DOHH2 (cell line): ENCODE data around the gene ZNF335.
"Not testable (repeated sequence)": the region's sequence is repeated elsewhere in the genome, so short reads cannot be mapped to it uniquely, and the experiment has no call there.

Experiments
- EZH2phosphoT487 ChIP-seq: fragments of 200-600 bp; sonication (generic); IDR thresholded peaks from 2 replicates; pipeline ENCODE4 v1.6.1; 2017; ENCODE audit warnings: borderline replicate concordance, mild to moderate bottlenecking, antibody characterized with exemption, low read length, moderate library complexity, mixed read lengths
- TF ChIP-seq, protein P1 (sequence below): fragments of 200-600 bp; sonication (generic); IDR thresholded peaks from one replicate; pipeline ENCODE4 v1.5.1; 2014; ENCODE audit warnings: antibody characterized with exemption, mild to moderate bottlenecking, low read depth, low read length; ENCODE audit not compliant: poor library complexity, severe bottlenecking

DNA sequence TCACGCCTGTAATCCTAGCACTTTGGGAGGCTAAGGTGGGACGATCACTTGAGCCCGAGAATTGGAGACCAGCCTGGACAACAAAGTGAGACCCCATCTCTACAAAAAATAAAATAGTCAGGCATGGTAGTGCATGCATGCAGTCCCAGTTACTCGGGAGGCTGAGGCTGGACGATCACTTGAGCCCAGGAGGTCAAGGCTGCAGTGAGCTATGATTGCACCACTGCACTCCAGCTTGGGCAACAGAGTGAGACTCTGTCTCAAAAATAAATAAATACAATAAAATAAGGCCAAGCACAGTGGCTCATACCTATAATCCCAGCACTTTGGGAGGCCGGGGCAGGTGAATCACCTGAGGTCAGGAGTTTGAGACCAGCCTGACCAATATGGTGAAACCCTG, 70.7 kb downstream of the ZNF335 start:
- TF ChIP-seq, protein P1, sequence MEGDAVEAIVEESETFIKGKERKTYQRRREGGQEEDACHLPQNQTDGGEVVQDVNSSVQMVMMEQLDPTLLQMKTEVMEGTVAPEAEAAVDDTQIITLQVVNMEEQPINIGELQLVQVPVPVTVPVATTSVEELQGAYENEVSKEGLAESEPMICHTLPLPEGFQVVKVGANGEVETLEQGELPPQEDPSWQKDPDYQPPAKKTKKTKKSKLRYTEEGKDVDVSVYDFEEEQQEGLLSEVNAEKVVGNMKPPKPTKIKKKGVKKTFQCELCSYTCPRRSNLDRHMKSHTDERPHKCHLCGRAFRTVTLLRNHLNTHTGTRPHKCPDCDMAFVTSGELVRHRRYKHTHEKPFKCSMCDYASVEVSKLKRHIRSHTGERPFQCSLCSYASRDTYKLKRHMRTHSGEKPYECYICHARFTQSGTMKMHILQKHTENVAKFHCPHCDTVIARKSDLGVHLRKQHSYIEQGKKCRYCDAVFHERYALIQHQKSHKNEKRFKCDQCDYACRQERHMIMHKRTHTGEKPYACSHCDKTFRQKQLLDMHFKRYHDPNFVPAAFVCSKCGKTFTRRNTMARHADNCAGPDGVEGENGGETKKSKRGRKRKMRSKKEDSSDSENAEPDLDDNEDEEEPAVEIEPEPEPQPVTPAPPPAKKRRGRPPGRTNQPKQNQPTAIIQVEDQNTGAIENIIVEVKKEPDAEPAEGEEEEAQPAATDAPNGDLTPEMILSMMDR, result not testable (repeated sequence)
- not testable (repeated sequence) for TF ChIP-seq EZH2phosphoT487
